T-helper 1 cell treated with Interleukin-12 subunit alpha and Interleukin-12 subunit beta and Interleukin-4 antibody, amounts not matched to agents 30 μg/mL and 1 μg/mL, for 36 hours (primary cell): ENCODE results near the gene TCTN3.
"Not testable (repeated sequence)": the region's sequence is repeated elsewhere in the genome, so short reads cannot be mapped to it uniquely, and the experiment has no call there.

ENCODE experiments used
- H3K27ac Mint-ChIP-seq: one replicate; pipeline ENCODE4 v1.8.0; 2021; ENCODE audit warnings: mild to moderate bottlenecking, mixed read lengths
- H3K27me3 Mint-ChIP-seq: one replicate; pipeline ENCODE4 v1.8.0; 2021; ENCODE audit warnings: low read depth, mixed read lengths
- H3K36me3 Mint-ChIP-seq: one replicate; pipeline ENCODE4 v1.8.0; 2021; ENCODE audit warnings: low read depth, mixed read lengths
- H3K4me1 Mint-ChIP-seq: one replicate; pipeline ENCODE4 v1.8.0; 2021; ENCODE audit warnings: low read depth, mixed read lengths
- H3K4me3 Mint-ChIP-seq: one replicate; pipeline ENCODE4 v1.8.0; 2021; ENCODE audit warnings: mild to moderate bottlenecking, moderate library complexity, mixed read lengths
- H3K9me3 Mint-ChIP-seq: one replicate; pipeline ENCODE4 v1.8.0; 2021; ENCODE audit warnings: mixed read lengths

The TCTN3 gene

DNA sequence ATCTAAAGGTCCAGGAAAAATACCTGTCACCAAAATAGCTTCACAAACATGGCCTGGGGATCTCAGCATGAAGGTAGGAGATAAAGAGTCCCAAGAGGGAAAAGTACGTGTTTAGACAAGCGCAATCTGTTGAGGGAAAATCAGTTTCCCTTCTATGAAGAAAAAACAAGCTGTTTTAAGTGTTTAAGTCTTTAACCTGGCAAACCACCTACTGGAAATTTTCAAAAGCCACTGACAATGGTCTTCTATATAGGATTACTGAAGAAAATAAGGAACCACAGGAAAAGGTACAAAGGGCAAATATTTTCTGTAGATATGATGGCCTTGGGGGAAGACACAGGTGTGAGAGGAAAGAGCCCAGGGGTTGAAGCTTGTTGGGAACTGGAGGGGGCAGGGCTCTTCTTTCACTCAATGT lies 58.4 kb downstream of the TCTN3 start:
- no peaks in the 10 kb centered on the region for H3K9me3 Mint-ChIP-seq
- no peaks in the 10 kb centered on the region for H3K4me1 Mint-ChIP-seq
- H3K36me3 Mint-ChIP-seq: peaks cover 38% of the 10 kb centered on the region
- H3K27me3 Mint-ChIP-seq: no peaks in the 10 kb centered on the region
- no peak overlapping the region for H3K4me3 Mint-ChIP-seq
- H3K27ac Mint-ChIP-seq: no peak overlapping the region

DNA sequence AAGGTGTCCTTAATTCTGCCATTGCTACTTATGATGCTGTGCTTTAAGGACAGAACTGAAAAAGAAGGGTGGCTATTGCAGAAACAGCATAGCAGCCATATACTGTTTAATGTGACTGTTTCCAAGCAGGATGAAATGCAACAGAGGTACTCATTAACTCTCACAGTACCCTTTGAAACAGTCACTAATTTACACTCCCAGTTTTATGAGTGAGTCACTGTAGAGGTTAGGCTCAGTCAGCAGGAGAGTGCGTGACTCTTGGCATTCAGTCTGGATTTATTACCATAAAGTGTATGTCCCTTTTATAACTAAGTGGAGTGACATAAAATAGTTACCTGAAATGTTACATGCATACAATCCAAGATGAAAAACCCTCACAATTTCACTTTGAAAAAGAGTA lies 64.9 kb downstream of the TCTN3 start:
- Mint-ChIP-seq H3K27ac (no peak overlapping the region), H3K36me3 (peaks cover 39% of the 10 kb centered on the region), H3K9me3 (no peaks in the 10 kb centered on the region), H3K4me3 (no peak overlapping the region), H3K27me3 (no peaks in the 10 kb centered on the region), H3K4me1 (peaks cover 4% of the 10 kb centered on the region)

DNA sequence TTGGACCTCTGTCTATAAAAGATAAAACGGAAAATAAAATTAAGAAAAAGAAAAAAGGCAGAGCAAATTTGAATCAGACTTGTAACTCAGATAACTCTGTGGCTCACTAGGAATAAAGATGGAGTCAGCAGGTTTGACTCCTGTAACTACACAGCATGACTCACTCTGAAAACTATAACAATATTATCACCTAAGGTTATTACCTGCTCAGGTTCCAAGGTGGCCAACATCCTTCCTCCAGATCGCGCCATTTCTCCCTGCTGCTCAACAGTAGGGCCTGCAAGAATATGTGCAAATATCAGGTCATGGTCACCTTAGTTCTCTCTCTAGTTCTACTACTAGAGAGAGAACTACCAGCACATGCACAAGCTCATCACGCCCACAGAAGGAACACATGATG lies 67.2 kb downstream of the TCTN3 start:
- Mint-ChIP-seq H3K4me1 (peaks cover 4% of the 10 kb centered on the region), H3K9me3 (no peaks in the 10 kb centered on the region), H3K36me3 (peaks cover 28% of the 10 kb centered on the region), H3K27me3 (no peaks in the 10 kb centered on the region), H3K27ac (no peak overlapping the region), H3K4me3 (no peak overlapping the region)

DNA sequence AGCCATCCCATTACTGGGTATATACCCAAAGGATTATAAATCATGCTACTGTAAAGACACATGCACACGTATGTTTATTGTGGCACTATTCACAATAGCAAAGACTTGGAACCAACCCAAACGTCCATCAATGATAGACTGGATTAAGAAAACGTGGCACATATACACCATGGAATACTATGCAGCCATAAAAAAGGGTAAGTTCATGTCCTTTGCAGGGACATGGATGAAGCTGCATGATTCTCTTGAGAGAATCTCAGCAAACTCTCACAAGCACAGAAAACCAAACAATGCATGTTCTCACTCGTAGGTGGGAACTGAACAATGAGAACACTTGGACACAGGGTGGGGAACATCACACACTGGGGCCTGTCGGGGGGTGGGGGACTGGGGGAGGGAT lies 73.3 kb downstream of the TCTN3 start:
- not testable (repeated sequence) for H3K9me3 Mint-ChIP-seq, H3K4me3 Mint-ChIP-seq, H3K27me3 Mint-ChIP-seq, H3K27ac Mint-ChIP-seq, H3K4me1 Mint-ChIP-seq
- H3K36me3 Mint-ChIP-seq: peaks cover 34% of the 10 kb centered on the region

- no peaks in the 10 kb centered on the region for H3K4me1 Mint-ChIP-seq
- no peaks in the 10 kb centered on the region for H3K9me3 Mint-ChIP-seq
- peaks cover 48% of the 10 kb centered on the region for H3K36me3 Mint-ChIP-seq
- no peaks in the 10 kb centered on the region for H3K27me3 Mint-ChIP-seq
- no peak overlapping the region for H3K27ac Mint-ChIP-seq
- H3K4me3 Mint-ChIP-seq: no peak overlapping the region
These were observed 75.6 kb downstream of the TCTN3 start for GRCh38 chr10:95618101-95618500.

GRCh38 chr10:95616446-95616845 lies 77.3 kb downstream of the TCTN3 start:
- no peaks in the 10 kb centered on the region for H3K9me3 Mint-ChIP-seq
- H3K4me1 Mint-ChIP-seq: no peaks in the 10 kb centered on the region
- no peak overlapping the region for H3K4me3 Mint-ChIP-seq
- H3K36me3 Mint-ChIP-seq: peaks cover 52% of the 10 kb centered on the region
- no peak overlapping the region for H3K27ac Mint-ChIP-seq
- H3K27me3 Mint-ChIP-seq: no peaks in the 10 kb centered on the region
